Keratinocyte (primary cell): ENCODE measurements around the gene SLU7. TPM values are rescaled to one million over a fixed set of nuclear protein-coding genes. Genes with fewer than 3 reads are reported as not detected.

ENCODE experiments used
- DNase-seq: peaks from one replicate; pipeline ENCODE4 v3.0.0-alpha.2; 2011; ENCODE audit warnings: low read depth, missing footprints, low spot score
- FAIRE-seq: peaks from 2 replicates; lab custom pipeline; 2011; peaks lifted over from hg19 to GRCh38; lab: Jason Lieb, UNC
- H2AFZ ChIP-seq: 2 replicates; pipeline ENCODE4 v1.6.0; 2012; ENCODE audit warnings: low read length, control low read depth, inconsistent platforms; ENCODE audit not compliant: control insufficient read depth
- H3K27ac ChIP-seq: 2 replicates; pipeline ENCODE4 v1.5.1; 2011; ENCODE audit warnings: low read length; ENCODE audit not compliant: control insufficient read depth, insufficient read depth
- H3K27me3 ChIP-seq: 3 replicates; pipeline ENCODE4 v1.6.0; 2011; ENCODE audit warnings: low read length; ENCODE audit not compliant: control insufficient read depth, insufficient read depth; ENCODE audit errors: extremely low read depth
- H3K36me3 ChIP-seq, 2 experiments: 2 replicates in 1 of 2; 3 replicates in 1 of 2; pipeline ENCODE4 v1.5.1; 2011; ENCODE audit warnings: low read length in 2 of 2, mild to moderate bottlenecking in 1 of 2; ENCODE audit not compliant: control insufficient read depth in 2 of 2, insufficient read depth in 2 of 2; ENCODE audit errors: extremely low read depth in 1 of 2
- H3K4me1 ChIP-seq: 3 replicates; pipeline ENCODE4 v1.5.1; 2011; ENCODE audit warnings: low read length; ENCODE audit not compliant: control insufficient read depth, insufficient read depth; ENCODE audit errors: extremely low read depth
- H3K4me2 ChIP-seq: 3 replicates; pipeline ENCODE4 v1.6.0; 2011; ENCODE audit warnings: low read depth, low read length; ENCODE audit not compliant: control insufficient read depth, insufficient read depth; ENCODE audit errors: extremely low read depth
- H3K4me3 ChIP-seq, 3 experiments: fragments of 200-600 bp in 1 of 3; sonication (generic) in 1 of 3; 2 replicates in 2 of 3; 3 replicates in 1 of 3; pipeline ENCODE4 v1.5.1; 2011 to 2016; ENCODE audit warnings: low read length in 3 of 3, mild to moderate bottlenecking in 3 of 3, control low read depth in 2 of 3, inconsistent platforms in 1 of 3, low read depth in 1 of 3, mixed read lengths in 1 of 3, mixed run types in 1 of 3, moderate library complexity in 1 of 3; ENCODE audit not compliant: control insufficient read depth in 2 of 3, insufficient read depth in 2 of 3; ENCODE audit errors: extremely low read depth in 1 of 3
- H3K79me2 ChIP-seq: 2 replicates; pipeline ENCODE4 v1.6.0; 2012; ENCODE audit warnings: low read length; ENCODE audit not compliant: control insufficient read depth, insufficient read depth
- H3K9ac ChIP-seq: 3 replicates; pipeline ENCODE4 v1.6.0; 2011; ENCODE audit warnings: low read length; ENCODE audit not compliant: control insufficient read depth, insufficient read depth; ENCODE audit errors: extremely low read depth
- H3K9me1 ChIP-seq: 3 replicates; pipeline ENCODE4 v1.6.0; 2011; ENCODE audit warnings: low read length; ENCODE audit not compliant: control insufficient read depth, insufficient read depth; ENCODE audit errors: extremely low read depth
- H3K9me3 ChIP-seq: 2 replicates; pipeline ENCODE4 v1.5.1; 2012; ENCODE audit warnings: low read depth, low read length; ENCODE audit not compliant: control insufficient read depth
- H4K20me1 ChIP-seq: 3 replicates; pipeline ENCODE4 v1.6.0; 2011; ENCODE audit warnings: low read length; ENCODE audit not compliant: control insufficient read depth, insufficient read depth; ENCODE audit errors: extremely low read depth
- EZH2 ChIP-seq: IDR thresholded peaks from one replicate; pipeline ENCODE4 v1.6.1; 2012; ENCODE audit warnings: inconsistent platforms, mild to moderate bottlenecking, low read length, moderate library complexity
- dilution Hi-C: fragments of 300-500 bp; cut with MboI; formaldehyde crosslinking; loops from one replicate; pipeline ENCODE4 v1.7.0; 2020; ENCODE audit warnings: low sequenced_read_pairs; ENCODE audit not compliant: extremely low pct_ligation_motif_present
- polyA plus RNA-seq, 5 experiments: library from polyadenylated mRNA; depleted of rRNA in 3 of 5; stranded (reverse) in 3 of 5; stranded (forward) in 1 of 5; unstranded in 1 of 5; fragments of >200 nt; gene quantifications; 1 replicate in 1 of 5; 2 replicates in 3 of 5; 3 replicates in 1 of 5; pipeline versions ENCODE4 v1.2.1 to v1.2.3, GENCODE V29; 2011 to 2012; ENCODE audit warnings: missing spikeins in 2 of 5, low read depth in 1 of 5, low replicate concordance in 1 of 5
- TF ChIP-seq, protein P1 (sequence below), 3 experiments: IDR thresholded peaks in 1 of 3; conservative IDR thresholded peaks in 1 of 3; optimal IDR thresholded peaks in 1 of 3; 2 replicates in 2 of 3; 3 replicates in 1 of 3; pipeline versions ENCODE3 to v1.5.1; 2011; ENCODE audit warnings: low read length in 3 of 3, mild to moderate bottlenecking in 3 of 3, moderate library complexity in 2 of 3, control low read depth in 1 of 3, inconsistent platforms in 1 of 3; ENCODE audit not compliant: insufficient read depth in 2 of 3; ENCODE audit errors: extremely low read depth in 1 of 3

Gene SLU7
- polyA plus RNA-seq, 1 donor (not counting 4 experiments of a cell fraction or from before 2014, with no cell fraction given) = 29.7 TPM

DNA sequence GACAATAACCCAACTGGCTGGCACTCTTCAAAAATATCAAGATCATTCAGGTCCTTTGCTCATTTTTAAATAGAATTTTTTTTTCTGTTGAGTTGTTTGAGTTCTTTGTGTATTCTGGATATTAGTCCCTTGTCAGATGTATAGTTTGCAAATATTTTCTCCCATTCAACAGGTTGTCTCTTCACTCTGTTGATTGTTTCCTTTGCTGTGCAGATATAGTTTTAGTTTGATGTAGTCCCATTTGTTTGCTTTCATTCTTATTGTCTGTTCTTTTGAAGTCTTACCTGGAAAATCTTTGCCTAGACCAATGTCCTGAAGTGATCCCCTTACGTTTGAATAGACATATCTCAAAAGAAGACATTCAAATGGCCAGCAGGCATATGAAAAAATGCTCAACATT, 25.5 kb upstream of the SLU7 start:
- Histone ChIP-seq H3K9me3 (no peaks in the 10 kb centered on the region), H3K4me1 (no peaks in the 10 kb centered on the region), H2AFZ (no peak overlapping the region), H3K36me3 (no peaks in the 10 kb centered on the region), H3K27me3 (no peaks in the 10 kb centered on the region), H3K27ac (no peak overlapping the region), H4K20me1 (no peaks in the 10 kb centered on the region), H3K9me1 (no peaks in the 10 kb centered on the region), H3K9ac (no peak overlapping the region), H3K4me3 (no peak overlapping the region), H3K79me2 (no peaks in the 10 kb centered on the region), H3K4me2 (no peak overlapping the region)
- TF ChIP-seq EZH2 = no peak
- TF ChIP-seq, protein P1, sequence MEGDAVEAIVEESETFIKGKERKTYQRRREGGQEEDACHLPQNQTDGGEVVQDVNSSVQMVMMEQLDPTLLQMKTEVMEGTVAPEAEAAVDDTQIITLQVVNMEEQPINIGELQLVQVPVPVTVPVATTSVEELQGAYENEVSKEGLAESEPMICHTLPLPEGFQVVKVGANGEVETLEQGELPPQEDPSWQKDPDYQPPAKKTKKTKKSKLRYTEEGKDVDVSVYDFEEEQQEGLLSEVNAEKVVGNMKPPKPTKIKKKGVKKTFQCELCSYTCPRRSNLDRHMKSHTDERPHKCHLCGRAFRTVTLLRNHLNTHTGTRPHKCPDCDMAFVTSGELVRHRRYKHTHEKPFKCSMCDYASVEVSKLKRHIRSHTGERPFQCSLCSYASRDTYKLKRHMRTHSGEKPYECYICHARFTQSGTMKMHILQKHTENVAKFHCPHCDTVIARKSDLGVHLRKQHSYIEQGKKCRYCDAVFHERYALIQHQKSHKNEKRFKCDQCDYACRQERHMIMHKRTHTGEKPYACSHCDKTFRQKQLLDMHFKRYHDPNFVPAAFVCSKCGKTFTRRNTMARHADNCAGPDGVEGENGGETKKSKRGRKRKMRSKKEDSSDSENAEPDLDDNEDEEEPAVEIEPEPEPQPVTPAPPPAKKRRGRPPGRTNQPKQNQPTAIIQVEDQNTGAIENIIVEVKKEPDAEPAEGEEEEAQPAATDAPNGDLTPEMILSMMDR (optimal IDR thresholded peaks at IDR 0.05 in 1 of 3, IDR thresholded peaks at IDR 0.05 in 1 of 3, conservative IDR thresholded peaks at IDR 0.05 in 1 of 3; ENCODE audit: extremely low read depth in 1 of 3, insufficient read depth in 2 of 3, low read length in 3 of 3) = no peak
- FAIRE-seq (no peak), DNase-seq (no peak)
- dilution Hi-C loops = no loop called here

GRCh38 chr5:160442824-160443431, 24.0 kb upstream of the SLU7 start:
- H2AFZ ChIP-seq = no peak overlapping the region
- no peaks in the 10 kb centered on the region for H3K79me2 ChIP-seq
- H3K4me1 ChIP-seq = peaks cover 9% of the 10 kb centered on the region
- FAIRE-seq = no peak
- H3K36me3 ChIP-seq = no peaks in the 10 kb centered on the region
- H4K20me1 ChIP-seq = no peaks in the 10 kb centered on the region
- H3K4me2 ChIP-seq = no peak overlapping the region
- no peak overlapping the region for H3K4me3 ChIP-seq
- no peaks in the 10 kb centered on the region for H3K9me3 ChIP-seq
- H3K9me1 ChIP-seq = no peaks in the 10 kb centered on the region
- TF ChIP-seq, protein P1 (optimal IDR thresholded peaks at IDR 0.05 in 1 of 3, IDR thresholded peaks at IDR 0.05 in 1 of 3, conservative IDR thresholded peaks at IDR 0.05 in 1 of 3; ENCODE audit: extremely low read depth in 1 of 3, insufficient read depth in 2 of 3, low read length in 3 of 3) = no peak
- no peak for TF ChIP-seq EZH2
- no peak overlapping the region for H3K27ac ChIP-seq
- no peak for DNase-seq
- no peaks in the 10 kb centered on the region for H3K27me3 ChIP-seq
- dilution Hi-C loops = no loop called here
- no peak overlapping the region for H3K9ac ChIP-seq
